Fibroblast of lung (primary cell): ENCODE results near the gene ANKS6. TPM values are rescaled to one million over a fixed set of nuclear protein-coding genes. Genes with fewer than 3 reads are reported as not detected.
"Not testable (repeated sequence)": the region's sequence is repeated elsewhere in the genome, so short reads cannot be mapped to it uniquely, and the experiment has no call there.

ENCODE experiments used
- DNase-seq, 2 donors: peaks; one replicate each; pipeline versions ENCODE4 v3.0.0 to v3.0.0-alpha.2; 2010; ENCODE audit warnings: low read depth in 2 of 2
- H2AFZ ChIP-seq: 2 replicates; pipeline ENCODE4 v1.5.1; 2012; ENCODE audit warnings: low read length, control low read depth, inconsistent platforms
- H3K27ac ChIP-seq: 2 replicates; pipeline ENCODE4 v1.5.1; 2011; ENCODE audit warnings: low read length, control low read depth; ENCODE audit not compliant: insufficient read depth
- H3K27me3 ChIP-seq: 2 replicates; pipeline ENCODE4 v1.5.1; 2011; ENCODE audit warnings: mild to moderate bottlenecking, low read length; ENCODE audit not compliant: control insufficient read depth, insufficient read depth
- H3K36me3 ChIP-seq: 2 replicates; pipeline ENCODE4 v1.5.1; 2011; ENCODE audit warnings: low read length; ENCODE audit not compliant: control insufficient read depth, insufficient read depth
- H3K4me1 ChIP-seq: 2 replicates; pipeline ENCODE4 v1.5.1; 2011; ENCODE audit warnings: low read length; ENCODE audit not compliant: control insufficient read depth, insufficient read depth; ENCODE audit errors: extremely low read depth
- H3K4me2 ChIP-seq: 2 replicates; pipeline ENCODE4 v1.5.1; 2011; ENCODE audit warnings: low read length, control low read depth; ENCODE audit not compliant: insufficient read depth; ENCODE audit errors: extremely low read depth
- H3K4me3 ChIP-seq, 4 experiments: fragments of 200-600 bp in 1 of 4; sonication (generic) in 1 of 4; replicated peaks in 1 of 4; 2 replicates each; pipeline ENCODE4 v1.5.1; 2011 to 2016; ENCODE audit warnings: low read length in 4 of 4, low read depth in 3 of 4, mild to moderate bottlenecking in 3 of 4, control low read depth in 2 of 4, inconsistent platforms in 1 of 4, mixed read lengths in 1 of 4; ENCODE audit not compliant: insufficient read depth in 1 of 4; ENCODE audit errors: control extremely low read depth in 1 of 4
- H3K79me2 ChIP-seq: 2 replicates; pipeline ENCODE4 v1.5.1; 2012; ENCODE audit warnings: mild to moderate bottlenecking, low read length, inconsistent platforms; ENCODE audit not compliant: control insufficient read depth, insufficient read depth
- H3K9ac ChIP-seq: 2 replicates; pipeline ENCODE4 v1.5.1; 2011; ENCODE audit warnings: mild to moderate bottlenecking, low read length, control low read depth; ENCODE audit not compliant: insufficient read depth
- H3K9me3 ChIP-seq: 2 replicates; pipeline ENCODE4 v1.5.1; 2012; ENCODE audit warnings: low read depth, low read length; ENCODE audit not compliant: control insufficient read depth, insufficient read depth
- H4K20me1 ChIP-seq: 2 replicates; pipeline ENCODE4 v1.5.1; 2011; ENCODE audit warnings: low read length; ENCODE audit not compliant: control insufficient read depth, insufficient read depth; ENCODE audit errors: extremely low read depth
- EZH2 ChIP-seq: IDR thresholded peaks from 2 replicates; pipeline ENCODE4 v1.5.1; 2012; ENCODE audit warnings: low read length, control low read depth, mild to moderate bottlenecking; ENCODE audit errors: missing control alignments
- polyA plus RNA-seq, 2 donors: library from polyadenylated mRNA; depleted of rRNA in 1 of 2; stranded (reverse) in 1 of 2; unstranded in 1 of 2; fragments of >200 nt; gene quantifications; 2 replicates each; pipeline ENCODE4 v1.2.1, GENCODE V29; 2011 to 2012; ENCODE audit warnings: missing spikeins in 1 of 2
- total RNA-seq: library from RNA; depleted of rRNA; stranded (reverse); fragments of >200 nt; gene quantifications from 2 replicates; pipeline ENCODE4 v1.2.1, GENCODE V29; 2014
- TF ChIP-seq, protein P1 (sequence below), 2 donors: IDR thresholded peaks in 1 of 2; conservative IDR thresholded peaks in 1 of 2; 1 replicate in 1 of 2; 2 replicates in 1 of 2; pipeline ENCODE4 v1.5.1; 2011 to 2012; ENCODE audit warnings: low read length in 2 of 2, control low read depth in 1 of 2, inconsistent platforms in 1 of 2, low read depth in 1 of 2, mild to moderate bottlenecking in 1 of 2

Gene ANKS6
- total and polyA plus RNA-seq, 2 donors (not counting 1 experiment from before 2014, with no cell fraction given): 7.3 to 9.6 TPM

DNA sequence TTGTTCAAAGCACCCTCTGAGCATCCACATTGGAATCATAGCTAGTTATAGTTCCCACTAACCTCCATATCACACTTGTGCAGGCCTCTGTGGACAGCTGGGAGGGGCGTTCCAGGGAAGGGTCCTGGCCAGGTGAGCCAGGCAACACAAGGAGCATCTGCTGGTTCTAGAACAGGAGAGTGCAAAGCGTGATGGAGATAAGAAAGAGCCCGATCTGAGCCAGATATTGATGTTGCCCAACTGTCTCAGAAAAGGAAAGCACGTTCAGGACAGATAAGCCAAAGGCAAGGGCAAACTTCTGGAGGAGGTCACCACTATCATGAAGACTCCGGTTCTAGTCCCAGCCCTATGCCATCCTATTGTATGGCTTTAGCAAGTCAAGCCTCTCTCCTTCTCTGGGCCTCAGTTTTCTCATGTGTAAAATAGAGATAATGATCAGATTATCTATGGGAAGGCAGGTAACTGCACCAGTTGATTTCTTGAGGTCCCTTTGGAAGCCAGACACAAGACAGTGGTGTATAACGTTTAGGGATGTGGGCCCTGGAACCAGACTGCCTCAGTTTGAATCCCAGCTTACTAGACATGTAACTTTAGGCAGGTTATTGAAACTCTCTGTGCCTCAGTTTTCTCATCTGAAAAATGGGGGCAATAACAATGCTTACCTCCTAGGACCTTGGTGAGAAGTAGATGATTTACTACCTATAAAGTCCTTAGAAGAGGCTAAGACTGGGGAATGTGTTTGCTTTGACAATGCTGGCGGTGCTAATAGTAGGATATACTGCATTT is 107.5 kb downstream of the ANKS6 start:
- H4K20me1 ChIP-seq: no peaks in the 10 kb centered on the region
- no peaks in the 10 kb centered on the region for H3K36me3 ChIP-seq
- no peak overlapping the region for H3K9ac ChIP-seq
- H3K4me3 ChIP-seq: no peak overlapping the region
- H2AFZ ChIP-seq: no peak overlapping the region
- no peak for TF ChIP-seq EZH2
- TF ChIP-seq, protein P1, sequence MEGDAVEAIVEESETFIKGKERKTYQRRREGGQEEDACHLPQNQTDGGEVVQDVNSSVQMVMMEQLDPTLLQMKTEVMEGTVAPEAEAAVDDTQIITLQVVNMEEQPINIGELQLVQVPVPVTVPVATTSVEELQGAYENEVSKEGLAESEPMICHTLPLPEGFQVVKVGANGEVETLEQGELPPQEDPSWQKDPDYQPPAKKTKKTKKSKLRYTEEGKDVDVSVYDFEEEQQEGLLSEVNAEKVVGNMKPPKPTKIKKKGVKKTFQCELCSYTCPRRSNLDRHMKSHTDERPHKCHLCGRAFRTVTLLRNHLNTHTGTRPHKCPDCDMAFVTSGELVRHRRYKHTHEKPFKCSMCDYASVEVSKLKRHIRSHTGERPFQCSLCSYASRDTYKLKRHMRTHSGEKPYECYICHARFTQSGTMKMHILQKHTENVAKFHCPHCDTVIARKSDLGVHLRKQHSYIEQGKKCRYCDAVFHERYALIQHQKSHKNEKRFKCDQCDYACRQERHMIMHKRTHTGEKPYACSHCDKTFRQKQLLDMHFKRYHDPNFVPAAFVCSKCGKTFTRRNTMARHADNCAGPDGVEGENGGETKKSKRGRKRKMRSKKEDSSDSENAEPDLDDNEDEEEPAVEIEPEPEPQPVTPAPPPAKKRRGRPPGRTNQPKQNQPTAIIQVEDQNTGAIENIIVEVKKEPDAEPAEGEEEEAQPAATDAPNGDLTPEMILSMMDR (conservative IDR thresholded peaks at IDR 0.05 in 1 of 2, IDR thresholded peaks at IDR 0.05 in 1 of 2; ENCODE audit: low read depth in 1 of 2, low read length in 2 of 2): no peak
- peaks cover 8% of the 10 kb centered on the region for H3K27me3 ChIP-seq
- no peak overlapping the region for H3K27ac ChIP-seq
- DNase-seq: no peak
- no peaks in the 10 kb centered on the region for H3K9me3 ChIP-seq
- no peak overlapping the region for H3K4me2 ChIP-seq
- no peaks in the 10 kb centered on the region for H3K79me2 ChIP-seq
- H3K4me1 ChIP-seq: no peaks in the 10 kb centered on the region

DNA sequence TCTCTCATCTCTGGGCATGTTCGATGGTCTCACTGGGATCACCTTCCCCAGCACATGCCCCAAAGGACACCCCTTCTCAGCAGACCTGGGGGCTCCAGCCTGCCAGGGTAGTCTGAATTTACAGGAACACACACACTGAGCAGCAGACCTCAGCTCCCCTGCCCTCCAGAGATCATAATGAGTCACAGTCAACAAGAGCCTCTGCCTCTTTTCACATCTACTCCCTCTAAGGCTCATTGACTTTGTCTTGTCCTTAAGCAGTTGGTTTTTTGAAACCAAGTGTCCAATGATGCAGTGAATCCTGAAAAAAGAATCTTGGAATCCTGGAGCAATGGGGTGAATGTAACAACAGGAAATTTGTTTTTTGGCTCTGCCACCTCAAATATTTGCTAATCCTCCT is 108.4 kb downstream of the ANKS6 start:
- Histone ChIP-seq H3K79me2 (no peaks in the 10 kb centered on the region), H3K27me3 (peaks cover 6% of the 10 kb centered on the region), H3K9ac (no peak overlapping the region), H3K27ac (no peak overlapping the region), H3K9me3 (no peaks in the 10 kb centered on the region), H3K4me3 (no peak overlapping the region), H3K4me2 (no peak overlapping the region), H3K4me1 (no peaks in the 10 kb centered on the region), H4K20me1 (no peaks in the 10 kb centered on the region), H2AFZ (no peak overlapping the region), H3K36me3 (no peaks in the 10 kb centered on the region)
- TF ChIP-seq, protein P1 (conservative IDR thresholded peaks at IDR 0.05 in 1 of 2, IDR thresholded peaks at IDR 0.05 in 1 of 2; ENCODE audit: low read depth in 1 of 2, low read length in 2 of 2): no peak
- TF ChIP-seq EZH2: no peak
- DNase-seq: no peak

DNA sequence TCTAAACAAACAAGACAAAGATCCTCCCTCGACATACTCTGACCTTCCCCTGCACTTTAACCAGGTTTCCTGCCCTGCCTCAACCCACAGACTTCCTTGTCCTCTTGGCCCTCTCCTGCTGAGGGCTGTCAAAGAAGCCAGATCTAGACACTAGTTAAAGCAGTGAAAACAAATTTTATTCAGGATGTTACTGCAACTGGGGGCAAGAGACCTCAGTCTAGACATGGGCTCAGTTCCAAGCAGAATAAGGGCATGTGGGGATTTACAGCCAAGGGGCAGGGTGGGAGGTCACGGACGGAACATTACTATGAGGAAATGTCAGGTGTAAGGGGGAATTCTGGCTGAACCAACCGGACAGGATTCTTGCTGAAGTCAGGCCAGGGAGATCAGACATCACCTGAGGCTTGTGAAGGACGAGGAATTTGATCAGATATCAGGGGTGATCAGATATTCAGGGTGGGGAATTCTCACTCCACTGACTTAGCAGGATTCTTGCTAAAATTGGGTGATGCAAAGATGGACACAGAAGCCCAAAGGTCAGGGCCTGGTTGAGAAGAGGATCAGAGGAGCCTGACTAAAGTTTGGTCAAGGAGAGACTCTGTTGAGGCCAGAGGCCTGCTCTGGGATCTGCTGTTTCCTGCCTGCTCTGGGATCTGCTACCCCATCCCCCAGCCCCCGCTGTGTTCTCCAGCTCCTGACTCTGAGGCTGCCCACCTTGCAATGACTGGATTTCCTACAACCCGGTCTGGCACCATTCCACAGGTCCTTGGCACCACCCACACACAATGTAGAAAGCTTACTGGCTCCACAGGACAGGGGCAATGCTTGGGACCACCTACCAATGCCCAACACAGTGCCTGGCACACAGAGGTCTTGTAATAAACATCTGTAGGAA is 109.1 kb downstream of the ANKS6 start:
- H3K4me2 ChIP-seq: no peak overlapping the region
- no peaks in the 10 kb centered on the region for H3K36me3 ChIP-seq
- H4K20me1 ChIP-seq: no peaks in the 10 kb centered on the region
- H3K9me3 ChIP-seq: no peaks in the 10 kb centered on the region
- H3K79me2 ChIP-seq: no peaks in the 10 kb centered on the region
- no peak overlapping the region for H3K27ac ChIP-seq
- H3K4me1 ChIP-seq: no peaks in the 10 kb centered on the region
- H3K4me3 ChIP-seq: no peak overlapping the region
- TF ChIP-seq, protein P1 (conservative IDR thresholded peaks at IDR 0.05 in 1 of 2, IDR thresholded peaks at IDR 0.05 in 1 of 2; ENCODE audit: low read depth in 1 of 2, low read length in 2 of 2): no peak
- TF ChIP-seq EZH2: no peak
- H2AFZ ChIP-seq: no peak overlapping the region
- no peak for DNase-seq
- peaks cover 6% of the 10 kb centered on the region for H3K27me3 ChIP-seq
- no peak overlapping the region for H3K9ac ChIP-seq

DNA sequence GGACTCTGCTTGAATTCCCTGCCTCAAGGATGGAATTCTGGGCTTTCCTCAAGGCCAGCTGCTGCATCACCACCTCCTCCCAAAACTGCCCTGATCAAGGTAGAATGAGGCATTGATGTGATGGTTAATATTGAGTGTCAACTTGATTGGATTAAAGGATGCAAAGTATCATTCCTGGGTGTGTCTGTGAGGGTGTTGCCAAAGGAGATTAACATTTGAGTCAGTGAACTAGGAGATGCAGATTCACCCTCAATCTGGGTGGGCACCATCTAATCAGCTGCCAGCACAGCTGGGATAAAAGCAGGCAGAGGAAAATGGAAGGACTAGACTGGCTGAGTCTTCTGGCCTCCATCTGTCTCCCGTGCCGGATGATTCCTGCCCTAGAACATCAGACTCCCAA is 111.5 kb downstream of the ANKS6 start:
- H3K9me3 ChIP-seq, H2AFZ ChIP-seq, H3K4me2 ChIP-seq, H3K79me2 ChIP-seq, H3K9ac ChIP-seq, H3K27ac ChIP-seq, DNase-seq, H4K20me1 ChIP-seq, H3K4me1 ChIP-seq, H3K4me3 ChIP-seq, H3K36me3 ChIP-seq, H3K27me3 ChIP-seq: not testable (repeated sequence)
